ENCODE data around the gene TRIM33. TPM values are rescaled to one million over a fixed set of nuclear protein-coding genes. Genes with fewer than 3 reads are reported as not detected.
"Not testable (repeated sequence)": the region's sequence is repeated elsewhere in the genome, so short reads cannot be mapped to it uniquely, and the experiment has no call there.

TRIM33 gene
- polyA plus RNA-seq, 1 experiment: 12.2 TPM

DNA sequence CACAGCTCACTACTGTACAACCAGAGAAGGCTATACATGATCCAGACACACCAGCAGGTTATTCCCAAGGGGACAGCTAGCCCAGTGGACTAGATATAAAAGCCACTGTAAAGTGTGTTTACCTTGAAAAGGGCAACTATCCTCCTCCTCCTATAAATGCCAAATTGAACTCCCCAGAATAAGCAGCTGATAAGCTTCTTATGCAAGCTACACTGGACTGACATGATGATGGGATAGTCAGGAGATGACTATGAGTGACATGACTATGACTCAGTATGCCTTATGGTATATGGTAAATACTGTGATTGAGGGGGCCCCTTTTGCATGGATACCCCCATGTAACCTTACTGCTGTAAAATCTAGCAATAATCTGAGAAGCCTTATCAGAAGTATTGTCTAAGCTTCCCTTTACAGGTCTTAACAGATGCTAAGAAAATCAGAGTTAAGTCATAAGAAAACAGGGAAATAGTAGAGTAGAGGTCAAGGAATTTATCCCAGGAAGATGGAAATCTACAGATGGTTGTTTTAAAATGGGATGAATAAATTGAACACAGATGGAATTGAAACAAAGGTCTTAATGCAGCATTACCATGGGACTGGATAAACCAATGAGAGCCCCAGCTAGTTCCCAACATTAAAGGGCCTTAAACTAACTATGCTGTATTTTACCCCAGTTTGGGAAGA lies 55.8 kb downstream of the TRIM33 start:
- TF ChIP-seq, protein P1, sequence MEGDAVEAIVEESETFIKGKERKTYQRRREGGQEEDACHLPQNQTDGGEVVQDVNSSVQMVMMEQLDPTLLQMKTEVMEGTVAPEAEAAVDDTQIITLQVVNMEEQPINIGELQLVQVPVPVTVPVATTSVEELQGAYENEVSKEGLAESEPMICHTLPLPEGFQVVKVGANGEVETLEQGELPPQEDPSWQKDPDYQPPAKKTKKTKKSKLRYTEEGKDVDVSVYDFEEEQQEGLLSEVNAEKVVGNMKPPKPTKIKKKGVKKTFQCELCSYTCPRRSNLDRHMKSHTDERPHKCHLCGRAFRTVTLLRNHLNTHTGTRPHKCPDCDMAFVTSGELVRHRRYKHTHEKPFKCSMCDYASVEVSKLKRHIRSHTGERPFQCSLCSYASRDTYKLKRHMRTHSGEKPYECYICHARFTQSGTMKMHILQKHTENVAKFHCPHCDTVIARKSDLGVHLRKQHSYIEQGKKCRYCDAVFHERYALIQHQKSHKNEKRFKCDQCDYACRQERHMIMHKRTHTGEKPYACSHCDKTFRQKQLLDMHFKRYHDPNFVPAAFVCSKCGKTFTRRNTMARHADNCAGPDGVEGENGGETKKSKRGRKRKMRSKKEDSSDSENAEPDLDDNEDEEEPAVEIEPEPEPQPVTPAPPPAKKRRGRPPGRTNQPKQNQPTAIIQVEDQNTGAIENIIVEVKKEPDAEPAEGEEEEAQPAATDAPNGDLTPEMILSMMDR (IDR thresholded peaks at IDR 0.05; ENCODE audit: insufficient read depth, low read depth, low read length): no peak
- peaks cover 3% of the 10 kb centered on the region; the same call in 1 of the 2 replicates for H3K36me3 ChIP-seq (ENCODE audit: control insufficient read depth, insufficient read depth, low read length)
- no peaks in the 10 kb centered on the region for H3K27me3 ChIP-seq (ENCODE audit: control insufficient read depth, insufficient read depth, low read length)
- no peak for DNase-seq (ENCODE audit: low read depth)
- CTCF ChIA-PET: interaction anchor here (0.6 kb wide), 1 partner anchor 77 kb away, joined by 3 read pairs; no protein-coding TSS in a partner anchor
- no peak overlapping the region for H3K4me3 ChIP-seq (ENCODE audit: low read depth, low read length)
- POLR2A ChIA-PET: no interaction called here

- Histone ChIP-seq H3K27me3 (ENCODE audit: control insufficient read depth, insufficient read depth, low read length) (no peaks in the 10 kb centered on the region), H3K4me3 (ENCODE audit: low read depth, low read length) (no peak overlapping the region), H3K36me3 (ENCODE audit: control insufficient read depth, insufficient read depth, low read length) (peaks cover 3% of the 10 kb centered on the region)
- ChIA-PET POLR2A (no interaction called here), CTCF (interaction anchor here (0.6 kb wide), 1 partner anchor 78 kb away, joined by 3 read pairs; no protein-coding TSS in a partner anchor)
- no peak for DNase-seq (ENCODE audit: low read depth)
- TF ChIP-seq, protein P1 (IDR thresholded peaks at IDR 0.05; ENCODE audit: insufficient read depth, low read depth, low read length): no peak
These were observed 56.5 kb downstream of the TRIM33 start for GRCh38 chr1:114454539-114454938.

GRCh38 chr1:114453361-114453784 lies 57.6 kb downstream of the TRIM33 start:
- CTCF ChIA-PET: no interaction called here
- peaks cover 3% of the 10 kb centered on the region for H3K36me3 ChIP-seq (ENCODE audit: control insufficient read depth, insufficient read depth, low read length)

GRCh38 chr1:114448370-114449036 lies 62.5 kb downstream of the TRIM33 start:
- ChIA-PET POLR2A (no interaction called here), CTCF (no interaction called here)
- H3K27me3 ChIP-seq (ENCODE audit: control insufficient read depth, insufficient read depth, low read length): no peaks in the 10 kb centered on the region
- no peak for DNase-seq (ENCODE audit: low read depth)
- H3K4me3 ChIP-seq (ENCODE audit: low read depth, low read length): no peak overlapping the region
- H3K36me3 ChIP-seq (ENCODE audit: control insufficient read depth, insufficient read depth, low read length): peaks cover under 1% of the 10 kb centered on the region
- TF ChIP-seq, protein P1 (IDR thresholded peaks at IDR 0.05; ENCODE audit: insufficient read depth, low read depth, low read length): no peak

More at GRCh38 chr1:114453361-114453784, 57.6 kb downstream of the TRIM33 start:
- POLR2A ChIA-PET: no interaction called here
- TF ChIP-seq, protein P1 (IDR thresholded peaks at IDR 0.05; ENCODE audit: insufficient read depth, low read depth, low read length): no peak
- Histone ChIP-seq H3K27me3 (ENCODE audit: control insufficient read depth, insufficient read depth, low read length) (no peaks in the 10 kb centered on the region), H3K4me3 (ENCODE audit: low read depth, low read length) (no peak overlapping the region)
- DNase-seq (ENCODE audit: low read depth): no peak

DNA sequence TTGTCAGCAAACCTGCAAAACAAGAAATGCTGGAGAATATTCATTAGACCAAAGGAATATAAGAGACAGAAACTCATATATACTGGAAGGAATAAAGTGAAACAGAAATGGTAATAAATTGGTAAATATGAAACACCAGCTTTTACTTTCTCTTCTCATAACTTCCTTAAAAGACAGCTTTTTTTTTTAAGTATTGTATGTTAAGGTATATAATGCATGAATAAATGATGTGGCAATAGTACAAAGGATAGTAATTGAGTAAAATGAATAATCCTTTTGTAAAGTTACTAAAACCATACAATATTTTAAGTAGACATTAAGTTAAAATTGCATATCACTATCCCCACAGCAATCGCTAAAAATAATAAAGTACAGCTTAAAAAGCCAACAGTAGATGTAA lies 64.8 kb downstream of the TRIM33 start:
- no peaks in the 10 kb centered on the region; the same call in 1 of the 2 replicates for H3K36me3 ChIP-seq (ENCODE audit: control insufficient read depth, insufficient read depth, low read length)
- ChIA-PET POLR2A (no interaction called here), CTCF (no interaction called here)
- DNase-seq (ENCODE audit: low read depth): no peak
- H3K4me3 ChIP-seq (ENCODE audit: low read depth, low read length): no peak overlapping the region
- no peaks in the 10 kb centered on the region for H3K27me3 ChIP-seq (ENCODE audit: control insufficient read depth, insufficient read depth, low read length)
- TF ChIP-seq, protein P1 (IDR thresholded peaks at IDR 0.05; ENCODE audit: insufficient read depth, low read depth, low read length): no peak

- CTCF ChIA-PET: interaction anchor here (1.1 kb wide), 1 partner anchor 10 kb away, joined by 3 read pairs; no protein-coding TSS in a partner anchor
- POLR2A ChIA-PET: not testable (repeated sequence)
These were observed 67.8 kb downstream of the TRIM33 start for GRCh38 chr1:114443226-114443625.

More at GRCh38 chr1:114443226-114443625, 67.8 kb downstream of the TRIM33 start:
- not testable (repeated sequence) for H3K4me3 ChIP-seq (ENCODE audit: low read depth, low read length); DNase-seq (ENCODE audit: low read depth); H3K27me3 ChIP-seq (ENCODE audit: control insufficient read depth, insufficient read depth, low read length); H3K36me3 ChIP-seq (ENCODE audit: control insufficient read depth, insufficient read depth, low read length)
